ENCODE measurements around the gene CSPG4.

DNA sequence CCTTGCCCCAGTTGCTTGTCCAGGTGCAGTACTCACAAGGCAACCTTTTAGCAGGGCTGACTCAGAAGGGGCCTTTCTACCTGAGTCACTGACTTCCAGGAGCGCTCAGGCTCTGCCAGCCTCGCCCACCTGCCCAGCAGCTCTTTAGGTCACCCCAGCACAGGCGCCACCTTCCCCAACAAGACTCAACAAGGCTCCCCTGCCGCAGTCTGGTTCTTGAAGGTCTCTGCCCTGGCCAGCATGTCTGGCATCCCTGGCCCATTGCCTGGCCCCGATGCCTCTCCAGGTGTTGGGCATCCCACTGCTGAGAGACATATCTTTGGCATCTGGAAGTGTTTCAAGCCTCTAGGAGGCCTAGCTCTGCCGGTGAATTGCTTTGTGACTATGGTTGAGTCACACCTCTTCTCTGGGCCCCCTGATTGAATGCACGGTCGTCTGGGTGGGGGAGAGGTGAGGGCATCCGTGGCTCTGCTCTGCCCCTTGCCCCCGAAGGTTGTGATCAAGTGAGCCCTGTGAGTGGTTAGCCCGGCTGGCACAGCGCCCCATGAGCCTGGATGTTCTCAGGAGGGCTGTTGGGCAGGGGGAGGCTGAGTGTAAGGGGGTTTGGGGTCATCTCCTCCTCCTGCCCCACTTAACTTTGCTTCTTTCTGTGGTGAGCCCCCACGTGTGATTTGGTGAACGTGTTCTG lies 43.3 kb downstream of the CSPG4 start:
- TF ChIP-seq, protein P1, sequence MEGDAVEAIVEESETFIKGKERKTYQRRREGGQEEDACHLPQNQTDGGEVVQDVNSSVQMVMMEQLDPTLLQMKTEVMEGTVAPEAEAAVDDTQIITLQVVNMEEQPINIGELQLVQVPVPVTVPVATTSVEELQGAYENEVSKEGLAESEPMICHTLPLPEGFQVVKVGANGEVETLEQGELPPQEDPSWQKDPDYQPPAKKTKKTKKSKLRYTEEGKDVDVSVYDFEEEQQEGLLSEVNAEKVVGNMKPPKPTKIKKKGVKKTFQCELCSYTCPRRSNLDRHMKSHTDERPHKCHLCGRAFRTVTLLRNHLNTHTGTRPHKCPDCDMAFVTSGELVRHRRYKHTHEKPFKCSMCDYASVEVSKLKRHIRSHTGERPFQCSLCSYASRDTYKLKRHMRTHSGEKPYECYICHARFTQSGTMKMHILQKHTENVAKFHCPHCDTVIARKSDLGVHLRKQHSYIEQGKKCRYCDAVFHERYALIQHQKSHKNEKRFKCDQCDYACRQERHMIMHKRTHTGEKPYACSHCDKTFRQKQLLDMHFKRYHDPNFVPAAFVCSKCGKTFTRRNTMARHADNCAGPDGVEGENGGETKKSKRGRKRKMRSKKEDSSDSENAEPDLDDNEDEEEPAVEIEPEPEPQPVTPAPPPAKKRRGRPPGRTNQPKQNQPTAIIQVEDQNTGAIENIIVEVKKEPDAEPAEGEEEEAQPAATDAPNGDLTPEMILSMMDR (IDR thresholded peaks at IDR 0.05; ENCODE audit: low read length): no peak
- no peak for TF ChIP-seq EZH2 (IDR thresholded peaks at IDR 0.05; ENCODE audit: borderline replicate concordance, low read length)

Data from OCI-LY1 (cell line).